Pancreas (tissue), 10 donors: ENCODE measurements around the gene CAMTA2. TPM values are rescaled to one million over a fixed set of nuclear protein-coding genes. Genes with fewer than 3 reads are reported as not detected.

Experiments
- ATAC-seq, 4 donors: fragments of 200-7000 bp; cut with Tn5 transposase; one replicate each; pipeline versions ENCODE4 v1.8.0 to v1.9.1; 2020; ENCODE audit warnings: mild to moderate bottlenecking in 4 of 4, moderate library complexity in 4 of 4
- DNase-seq, 6 donors: peaks; one replicate each; pipeline ENCODE4 v3.0.0-alpha.2; 2020
- FAIRE-seq: peaks from 2 replicates; lab custom pipeline; 2012; peaks lifted over from hg19 to GRCh38; lab: Jason Lieb, UNC
- H3K27ac ChIP-seq, 4 donors: fragments of 200-600 bp; sonication (generic); 1 replicate in 3 of 4; 2 replicates in 1 of 4; pipeline versions ENCODE4 v1.5.0 to v1.8.0; 2020
- H3K27me3 ChIP-seq, 4 donors: fragments of 200-600 bp; one replicate each; pipeline ENCODE4 v1.8.0; 2021
- H3K36me3 ChIP-seq, 3 donors: fragments of 200-600 bp; sonication (generic) in 1 of 3; one replicate each; pipeline versions ENCODE4 v1.5.0 to v1.8.0; 2020 to 2021
- H3K4me1 ChIP-seq, 3 donors: fragments of 200-600 bp; one replicate each; pipeline ENCODE4 v1.8.0; 2021
- H3K4me3 ChIP-seq, 4 donors: fragments of 200-600 bp; sonication (generic) in 2 of 4; one replicate each; pipeline versions ENCODE4 v1.5.0 to v1.8.0; 2020 to 2021
- H3K9me3 ChIP-seq, 4 donors: fragments of 200-600 bp; one replicate each; pipeline ENCODE4 v1.8.0; 2021
- WGBS, 2 donors: extraction: QIAGEN DNeasy Blood & Tissue Kit; methylation state at CpG; one replicate each; pipeline ENCODE4 v1.1.7; 2013; 5-methylcytosine and 5-hydroxymethylcytosine counted together
- intact Hi-C, 3 donors: fragments of 100-400 bp; cut with DNase I; formaldehyde crosslinking; loops; one replicate each; pipeline versions ENCODE4 v1.11.1 to v1.14.2; 2022
- polyA plus RNA-seq, 2 donors: library from polyadenylated mRNA; stranded (reverse); fragments of 200-250 nt; gene quantifications; one replicate each; pipeline ENCODE4 v1.2.3, GENCODE V29; 2013
- total RNA-seq, 6 donors: library from RNA; stranded (reverse); fragmentation: NEBNext Ultra II Directional in 4 of 6; extraction: Animal tissue kit (Norgen Biotek cat#: 25700) in 4 of 6; gene quantifications; one replicate each; pipeline versions ENCODE4 v1.2.1 to v1.2.4, GENCODE V29; 2021 to 2023
- TF ChIP-seq, protein P1 (sequence below), 4 donors: fragments of 200-600 bp; sonication (generic) in 3 of 4; IDR thresholded peaks; one replicate each; pipeline versions ENCODE4 v1.5.0 to v1.8.0; 2021; ENCODE audit warnings: antibody characterized with exemption in 4 of 4
- donor health status: healthy with polysubstance abuse.
- donor health status: DM: no; HTN: no; CAD: no; lungs with moderate emphysema.
- donor health status: DM: no; HTN: no; CAD: no.
- donor health status: control.
- donor health status: control.
- donor health status: Bipolar disorder and iron deficiency.
- donor health status: DM: yes; HTN: yes; CAD: no.
- donor health status: DM: no; HTN: no; CAD: no.
- donor health status: DM: no; HTN: no; CAD: no.
- donor health status: DM: yes; HTN: yes; CAD: no.

The CAMTA2 gene
- total and polyA plus RNA-seq, 8 donors, result 13.6 to 86.3 (median 20.7) TPM

DNA sequence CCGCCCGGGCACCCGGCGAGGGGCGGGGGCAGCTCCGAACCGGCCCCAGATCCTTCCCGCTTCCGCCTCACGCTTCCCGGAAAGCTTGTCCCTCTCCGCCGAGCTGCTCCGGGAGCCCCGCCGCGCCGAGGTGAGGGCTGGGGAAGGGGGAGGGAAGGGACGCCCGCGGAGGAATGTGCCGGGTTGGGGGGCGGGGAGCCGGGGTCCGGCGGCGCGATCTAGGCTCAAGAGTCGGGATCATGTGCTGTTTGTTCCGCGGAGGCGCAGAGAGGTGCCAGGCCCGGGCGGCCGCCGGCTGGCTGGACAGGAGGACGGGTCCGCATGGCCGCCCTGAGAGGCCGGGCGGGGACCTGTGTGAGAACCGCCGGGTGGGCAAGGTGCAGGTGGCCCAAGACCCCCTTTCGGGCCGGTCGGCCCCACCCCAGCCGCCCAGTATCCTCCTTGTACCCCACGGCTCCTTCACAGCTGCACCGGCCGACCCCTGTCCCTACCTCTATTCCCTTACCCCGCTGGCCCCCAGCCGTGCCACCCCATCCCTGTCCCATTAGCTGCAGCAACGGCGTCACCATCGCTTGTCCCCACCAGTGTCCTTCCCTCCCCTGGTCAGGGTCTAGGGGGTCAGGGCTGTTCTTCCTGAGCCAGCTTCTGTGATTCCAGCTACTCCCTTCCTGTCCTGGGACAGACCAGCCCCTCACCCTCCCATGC is 10.7 kb upstream of the CAMTA2 start:
- FAIRE-seq (no peak), DNase-seq (peak in 5 of 6 donors; percentile 37 to 87 (median 77)), ATAC-seq (peak; percentile 2 to 10 (median 4))
- TF ChIP-seq, protein P1, sequence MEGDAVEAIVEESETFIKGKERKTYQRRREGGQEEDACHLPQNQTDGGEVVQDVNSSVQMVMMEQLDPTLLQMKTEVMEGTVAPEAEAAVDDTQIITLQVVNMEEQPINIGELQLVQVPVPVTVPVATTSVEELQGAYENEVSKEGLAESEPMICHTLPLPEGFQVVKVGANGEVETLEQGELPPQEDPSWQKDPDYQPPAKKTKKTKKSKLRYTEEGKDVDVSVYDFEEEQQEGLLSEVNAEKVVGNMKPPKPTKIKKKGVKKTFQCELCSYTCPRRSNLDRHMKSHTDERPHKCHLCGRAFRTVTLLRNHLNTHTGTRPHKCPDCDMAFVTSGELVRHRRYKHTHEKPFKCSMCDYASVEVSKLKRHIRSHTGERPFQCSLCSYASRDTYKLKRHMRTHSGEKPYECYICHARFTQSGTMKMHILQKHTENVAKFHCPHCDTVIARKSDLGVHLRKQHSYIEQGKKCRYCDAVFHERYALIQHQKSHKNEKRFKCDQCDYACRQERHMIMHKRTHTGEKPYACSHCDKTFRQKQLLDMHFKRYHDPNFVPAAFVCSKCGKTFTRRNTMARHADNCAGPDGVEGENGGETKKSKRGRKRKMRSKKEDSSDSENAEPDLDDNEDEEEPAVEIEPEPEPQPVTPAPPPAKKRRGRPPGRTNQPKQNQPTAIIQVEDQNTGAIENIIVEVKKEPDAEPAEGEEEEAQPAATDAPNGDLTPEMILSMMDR (IDR thresholded peaks at IDR 0.05), result no peak
- peak overlapping the region; percentile 55 to 98 (median 94) for H3K4me3 ChIP-seq
- H3K36me3 ChIP-seq, result peaks cover 0 to 14% (median 11%) of the 10 kb centered on the region in 3 donors
- no peaks in the 10 kb centered on the region for H3K27me3 ChIP-seq
- H3K9me3 ChIP-seq, result no peaks in the 10 kb centered on the region
- intact Hi-C loops, result no loop called here
- 0 to 1% methylated on average over 29 to 55 of the region's 55 CpGs for WGBS, 2 donors
- peak overlapping the region; percentile 33 to 93 (median 74) for H3K27ac ChIP-seq
- H3K4me1 ChIP-seq, result peaks cover 4 to 15% (median 11%) of the 10 kb centered on the region in 3 donors

DNA sequence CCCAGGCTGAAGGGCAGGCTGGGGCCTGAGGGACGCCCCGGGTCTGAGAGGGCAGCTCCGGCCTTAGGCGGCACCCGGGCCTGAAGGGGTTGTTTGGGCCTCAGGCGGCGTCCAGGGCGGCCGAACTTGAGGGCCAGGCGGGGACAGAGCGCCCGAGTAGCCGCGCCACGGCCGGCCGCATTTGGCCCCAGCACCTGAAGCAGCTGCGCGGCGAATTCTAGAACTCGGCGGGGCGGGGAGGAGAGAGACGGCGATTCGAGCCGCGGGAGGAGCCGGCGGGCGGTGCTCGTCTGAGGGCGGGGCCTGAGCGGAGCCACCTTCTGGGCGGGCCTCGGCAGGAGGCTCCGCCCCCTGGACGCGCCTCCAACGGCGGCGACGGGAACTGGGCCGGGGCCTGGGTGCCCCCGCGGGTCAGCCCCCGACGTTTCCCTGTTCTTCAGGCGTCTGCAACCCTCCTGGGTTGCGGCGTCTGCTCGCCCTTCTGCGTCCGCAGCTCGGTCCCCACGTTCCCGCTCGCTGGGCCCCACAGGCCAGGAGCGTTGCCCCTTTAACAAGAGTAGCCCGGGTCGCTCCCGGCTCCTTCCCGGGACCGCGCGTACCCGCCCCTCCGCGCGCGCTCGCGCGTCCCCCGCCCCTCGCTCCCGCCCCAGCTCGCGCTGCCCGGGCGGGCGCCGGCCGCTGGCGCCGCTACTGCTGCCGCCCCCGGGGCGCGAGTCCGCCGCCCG is 10.0 kb upstream of the CAMTA2 start, which contains the start of the genes INCA1 and KIF1C:
TSS of gene INCA1 (minus strand) at position 221 of the 725 bp plus-strand sequence. CDS start 3,085 bp downstream, outside the sequence.
TSS of gene KIF1C (plus strand) at position 649 of the 725 bp plus-strand sequence. CDS start 2,297 bp downstream, outside the sequence.
- Histone ChIP-seq H3K4me1 (peaks cover 4 to 15% (median 11%) of the 10 kb centered on the region in 3 donors), H3K4me3 (peak within 1 kb of the TSS; percentile 55 to 98 (median 94)), H3K27me3 (no peaks in the 10 kb centered on the region), H3K9me3 (no peaks in the 10 kb centered on the region), H3K36me3 (peaks cover 0 to 11% (median 7%) of the 10 kb centered on the region in 3 donors), H3K27ac (peak within 1 kb of the TSS; percentile 81 to 93 (median 90))
- ATAC-seq (peak; percentile 94 to 97 (median 94)), FAIRE-seq (no peak), DNase-seq (peak; percentile 93 to 98 (median 96))
- intact Hi-C loops, result no loop called here
- TF ChIP-seq, protein P1 (IDR thresholded peaks at IDR 0.05), result peak in 1 of 4 donors; percentile 14
- 0% methylated on average over 55 to 93 of the region's 93 CpGs for WGBS, 2 donors

DNA sequence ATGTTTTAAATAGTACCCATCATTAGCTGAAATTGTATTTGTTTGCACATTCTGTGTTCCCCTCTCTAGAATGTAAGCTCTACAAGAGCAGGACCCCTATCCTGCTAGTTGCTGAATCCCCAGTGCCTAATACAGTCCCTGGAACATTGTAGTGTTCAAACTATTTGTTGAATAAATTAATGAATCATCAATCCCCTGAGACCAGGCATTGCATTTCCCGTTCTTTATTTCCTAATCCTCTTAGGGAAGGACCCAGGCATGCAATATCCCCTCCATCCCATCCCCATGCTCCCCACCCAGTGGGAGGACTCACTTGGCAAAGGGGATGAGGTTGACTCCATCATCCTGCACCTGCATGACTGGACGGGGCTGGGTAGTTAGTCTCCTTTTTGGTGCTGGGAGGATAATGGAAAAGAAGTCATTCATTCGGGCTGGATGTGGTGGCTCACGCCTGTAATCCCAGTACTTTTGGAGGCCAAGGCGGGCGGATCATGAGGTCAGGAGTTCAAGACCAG is 6.7 kb upstream of the CAMTA2 start:
- H3K9me3 ChIP-seq, result no peaks in the 10 kb centered on the region
- H3K4me3 ChIP-seq, result no peak overlapping the region
- WGBS, 2 donors, result 75 to 84% methylated on average over 6 of the region's 6 CpGs
- no peak for FAIRE-seq
- no peak overlapping the region for H3K27ac ChIP-seq
- DNase-seq, result no peak
- intact Hi-C loops, result no loop called here
- H3K27me3 ChIP-seq, result no peaks in the 10 kb centered on the region
- H3K36me3 ChIP-seq, result no peaks in the 10 kb centered on the region
- H3K4me1 ChIP-seq, result peaks cover 0 to 8% (median 3%) of the 10 kb centered on the region in 3 donors
- ATAC-seq, result no peak
- TF ChIP-seq, protein P1 (IDR thresholded peaks at IDR 0.05), result no peak

DNA sequence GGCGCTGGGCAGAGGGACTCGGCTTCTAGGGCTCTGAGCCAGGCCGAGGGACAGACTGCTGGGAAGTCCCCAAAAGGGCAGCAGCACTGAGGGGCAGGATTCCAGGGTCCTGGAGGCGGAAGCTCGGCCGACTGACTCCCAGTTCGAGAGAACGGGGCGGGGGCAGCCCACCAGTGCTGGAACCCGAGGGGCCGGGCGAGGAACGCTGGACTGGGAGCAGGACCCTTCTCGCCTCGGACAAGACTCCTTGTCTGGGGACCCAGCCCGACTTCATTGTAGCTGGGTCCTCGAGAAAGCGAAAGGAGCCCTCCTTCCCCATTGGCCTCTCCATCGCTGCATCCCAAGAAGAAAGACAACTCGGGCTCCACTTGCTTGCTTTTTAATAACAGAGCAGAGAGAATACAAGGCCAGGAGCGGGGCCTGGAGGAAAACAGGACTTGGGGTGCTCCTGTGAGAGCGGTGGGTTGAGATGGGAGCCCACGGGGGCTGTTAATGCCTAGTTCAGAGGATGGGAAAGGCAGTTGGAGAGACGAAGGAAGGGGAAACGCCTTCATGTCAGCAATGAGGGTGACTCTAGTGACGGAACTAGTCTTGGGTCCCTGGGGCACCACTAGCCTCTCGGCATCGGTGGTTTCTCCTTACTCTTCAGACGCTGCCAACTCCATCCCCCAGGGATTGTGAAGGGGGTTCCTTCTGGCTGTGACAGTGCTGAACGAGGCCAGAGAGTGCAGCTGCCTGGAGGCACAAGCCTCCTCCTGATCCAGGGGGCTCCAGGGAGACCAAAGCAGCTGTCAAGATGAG is 492 bp upstream of the CAMTA2 start:
- intact Hi-C loops, result loop anchor here in 1 of 3 donors (10.0 kb wide), 1 partner anchor 53 kb away; the partner anchor contains the start of gene GP1BA

More for the DNA sequence above, 492 bp upstream of the CAMTA2 start:
- H3K9me3 ChIP-seq, result no peaks in the 10 kb centered on the region
- peaks cover 0 to 16% (median 4%) of the 10 kb centered on the region in 3 donors for H3K4me1 ChIP-seq
- DNase-seq (no peak), ATAC-seq (peak in 1 of 4 donors; percentile 17), FAIRE-seq (no peak)
- 10 to 11% methylated on average over 30 of the region's 30 CpGs for WGBS, 2 donors
- peak overlapping the region; percentile 82 to 96 (median 90) for H3K27ac ChIP-seq
- H3K27me3 ChIP-seq, result no peaks in the 10 kb centered on the region
- TF ChIP-seq, protein P1 (IDR thresholded peaks at IDR 0.05), result no peak
- peak overlapping the region; percentile 82 to 94 (median 84) for H3K4me3 ChIP-seq
- no peaks in the 10 kb centered on the region for H3K36me3 ChIP-seq
